A673 (cell line): ENCODE measurements around the gene HERC3.

Experiments used
- CTCF ChIP-seq: fragments of 300-800, 200-600 bp; sonication (generic); conservative IDR thresholded peaks from 2 replicates; pipeline ENCODE4 v1.5.1; 2017; ENCODE audit warnings: low read depth, mild to moderate bottlenecking, antibody characterized with exemption, low read length, moderate library complexity, mixed read lengths
- EZH2 ChIP-seq: fragments of 200-600 bp; sonication (generic); IDR thresholded peaks from 2 replicates; pipeline ENCODE4 v1.6.1; 2017; ENCODE audit warnings: borderline replicate concordance, low read depth, mild to moderate bottlenecking, mixed read lengths, antibody characterized with exemption, low read length; ENCODE audit not compliant: poor library complexity, severe bottlenecking

- TF ChIP-seq EZH2, result no peak
- TF ChIP-seq CTCF, result no peak
Observed at GRCh38 chr4:88693792-88694191, 101.5 kb downstream of the HERC3 start.
